GM23248 (cell line): ENCODE data around the gene PALMD. TPM values are rescaled to one million over a fixed set of nuclear protein-coding genes. Genes with fewer than 3 reads are reported as not detected.

ENCODE experiments used
- DNase-seq: peaks from one replicate; pipeline ENCODE4 v3.0.0-alpha.2; 2015
- H2AFZ ChIP-seq: fragments of 200-600 bp; sonication (generic); 2 replicates; pipeline ENCODE4 v1.6.1; 2016; ENCODE audit warnings: antibody characterized with exemption
- H3F3A ChIP-seq: fragments of 200-600 bp; sonication (generic); 2 replicates; pipeline ENCODE4 v1.6.1; 2016; ENCODE audit warnings: mild to moderate bottlenecking, antibody characterized with exemption, mixed run types; ENCODE audit not compliant: insufficient read depth
- H3K27ac ChIP-seq: fragments of 200-600 bp; sonication (generic); 2 replicates; pipeline ENCODE4 v1.5.1; 2016; ENCODE audit warnings: mild to moderate bottlenecking
- H3K27me3 ChIP-seq: fragments of 200-600 bp; sonication (generic); replicated peaks from 2 replicates; pipeline ENCODE4 v1.6.1; 2016; ENCODE audit warnings: mild to moderate bottlenecking; ENCODE audit not compliant: insufficient read depth
- H3K36me3 ChIP-seq: fragments of 200-600 bp; sonication (generic); 2 replicates; pipeline ENCODE4 v1.6.1; 2016; ENCODE audit warnings: low read depth, mild to moderate bottlenecking
- H3K4me1 ChIP-seq: fragments of 200-600 bp; sonication (generic); 2 replicates; pipeline ENCODE4 v1.6.1; 2016; ENCODE audit warnings: mild to moderate bottlenecking; ENCODE audit not compliant: insufficient read depth
- H3K4me2 ChIP-seq: fragments of 200-600 bp; sonication (generic); one replicate; pipeline ENCODE4 v1.6.1; 2016; ENCODE audit warnings: mild to moderate bottlenecking; ENCODE audit not compliant: unreplicated experiment
- H3K4me3 ChIP-seq: fragments of 200-600 bp; sonication (generic); 2 replicates; pipeline ENCODE4 v1.5.1; 2016; ENCODE audit warnings: mild to moderate bottlenecking
- H3K79me2 ChIP-seq: fragments of 200-600 bp; sonication (generic); 2 replicates; pipeline ENCODE4 v1.6.1; 2016; ENCODE audit warnings: mild to moderate bottlenecking; ENCODE audit not compliant: insufficient read depth
- H3K9ac ChIP-seq: fragments of 200-600 bp; sonication (generic); 2 replicates; pipeline ENCODE4 v1.6.1; 2016; ENCODE audit warnings: mild to moderate bottlenecking
- H3K9me2 ChIP-seq: fragments of 200-600 bp; sonication (generic); 2 replicates; pipeline ENCODE4 v1.6.1; 2016; ENCODE audit warnings: mixed run types, mild to moderate bottlenecking, moderate library complexity; ENCODE audit not compliant: insufficient read depth
- H3K9me3 ChIP-seq: fragments of 200-600 bp; sonication (generic); one replicate; pipeline ENCODE4 v1.6.1; 2017; ENCODE audit warnings: low read depth
- H4K20me1 ChIP-seq: fragments of 200-600 bp; sonication (generic); 2 replicates; pipeline ENCODE4 v1.6.0; 2016; ENCODE audit not compliant: insufficient read depth
- EZH2 ChIP-seq: fragments of 200-600 bp; sonication (generic); IDR thresholded peaks from 2 replicates; pipeline ENCODE4 v1.6.1; 2018; ENCODE audit warnings: antibody characterized with exemption, mild to moderate bottlenecking; ENCODE audit not compliant: insufficient read depth, poor library complexity, severe bottlenecking
- EZH2phosphoT487 ChIP-seq: fragments of 200-600 bp; sonication (generic); IDR thresholded peaks from 2 replicates; pipeline ENCODE4 v1.6.1; 2018; ENCODE audit warnings: antibody characterized with exemption, moderate library complexity, mild to moderate bottlenecking, low read depth; ENCODE audit not compliant: insufficient read depth
- WGBS, 2 experiments: methylation state at CpG; one replicate each; pipeline ENCODE4 v1.1.6; 2015 to 2017; ENCODE audit warnings: low lambda C conversion rate in 2 of 2, low coverage in 1 of 2; ENCODE audit errors: missing lambda C conversion rate in 2 of 2; 5-methylcytosine and 5-hydroxymethylcytosine counted together
- in situ Hi-C: fragments of 300-500 bp; cut with MboI; formaldehyde crosslinking; loops from 2 replicates; pipeline ENCODE4 v1.15.0; 2020
- polyA plus RNA-seq: library from polyadenylated mRNA; unstranded; fragments of >200 nt; fragmentation: Nextera tagmentation; extraction: Ambion mirVana; gene quantifications from 2 replicates; pipeline ENCODE4 v1.2.1, GENCODE V29; 2016
- total RNA-seq: library from RNA; depleted of rRNA; stranded (reverse); fragments of >200 nt; shearing (Covaris generic); gene quantifications from 2 replicates; pipeline ENCODE4 v1.2.3, GENCODE V29; 2014

The PALMD gene
- total and polyA plus RNA-seq, 2 experiments from 2014 or later: 0.09 to 0.11 TPM

DNA sequence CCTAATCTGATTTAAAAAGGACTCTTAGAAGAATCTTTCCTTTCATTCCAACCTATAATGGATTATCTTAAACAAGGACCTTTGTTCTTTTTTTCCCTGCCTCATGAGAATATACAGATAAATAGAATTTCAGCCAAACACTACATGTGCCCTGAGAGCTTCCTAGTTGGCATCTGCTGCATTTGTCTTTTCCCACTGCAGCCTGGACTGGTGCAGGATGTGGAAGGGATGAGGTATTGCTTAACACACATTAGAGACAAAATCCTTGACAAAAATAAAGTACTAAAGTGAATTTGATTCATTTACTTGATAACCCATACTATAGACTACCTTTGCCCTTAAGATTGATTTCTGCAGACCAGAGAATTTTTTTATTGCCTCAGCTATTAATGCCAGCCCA, 59.5 kb downstream of the PALMD start:
- no peak overlapping the region for H2AFZ ChIP-seq
- H4K20me1 ChIP-seq: no peaks in the 10 kb centered on the region
- H3K27me3 ChIP-seq: no peaks in the 10 kb centered on the region
- no peaks in the 10 kb centered on the region for H3K79me2 ChIP-seq
- H3K4me2 ChIP-seq: no peak overlapping the region
- TF ChIP-seq EZH2: no peak
- no peak for TF ChIP-seq EZH2phosphoT487
- H3K4me1 ChIP-seq: peaks cover 3% of the 10 kb centered on the region; the same call in 1 of the 2 replicates
- H3K36me3 ChIP-seq: no peaks in the 10 kb centered on the region
- in situ Hi-C loops: loop anchor here (25.0 kb wide), 1 partner anchor 918 kb away; no protein-coding TSS in a partner anchor
- no peak overlapping the region for H3K27ac ChIP-seq
- H3K9me3 ChIP-seq: no peaks in the 10 kb centered on the region
- DNase-seq: peak; percentile 10
- no peak overlapping the region for H3K4me3 ChIP-seq
- H3K9me2 ChIP-seq: no peaks in the 10 kb centered on the region
- no peaks in the 10 kb centered on the region for H3F3A ChIP-seq
- H3K9ac ChIP-seq: no peak overlapping the region

GRCh38 chr1:99707535-99708142, 61.7 kb downstream of the PALMD start:
- DNase-seq: peak; percentile 69
- Histone ChIP-seq H3K9ac (no peak overlapping the region), H3K36me3 (no peaks in the 10 kb centered on the region), H3K4me3 (no peak overlapping the region), H3K27me3 (no peaks in the 10 kb centered on the region), H3K4me2 (no peak overlapping the region), H3K4me1 (no peaks in the 10 kb centered on the region), H3K9me3 (no peaks in the 10 kb centered on the region), H2AFZ (no peak overlapping the region), H3K79me2 (no peaks in the 10 kb centered on the region), H3K9me2 (no peaks in the 10 kb centered on the region), H3K27ac (no peak overlapping the region), H3F3A (no peaks in the 10 kb centered on the region), H4K20me1 (no peaks in the 10 kb centered on the region)
- 16 to 17% methylated on average over 4 of the region's 4 CpGs for WGBS, 2 experiments
- in situ Hi-C loops: loop anchor here (25.0 kb wide), 1 partner anchor 920 kb away; no protein-coding TSS in a partner anchor
- TF ChIP-seq EZH2phosphoT487 (no peak), EZH2 (no peak)

DNA sequence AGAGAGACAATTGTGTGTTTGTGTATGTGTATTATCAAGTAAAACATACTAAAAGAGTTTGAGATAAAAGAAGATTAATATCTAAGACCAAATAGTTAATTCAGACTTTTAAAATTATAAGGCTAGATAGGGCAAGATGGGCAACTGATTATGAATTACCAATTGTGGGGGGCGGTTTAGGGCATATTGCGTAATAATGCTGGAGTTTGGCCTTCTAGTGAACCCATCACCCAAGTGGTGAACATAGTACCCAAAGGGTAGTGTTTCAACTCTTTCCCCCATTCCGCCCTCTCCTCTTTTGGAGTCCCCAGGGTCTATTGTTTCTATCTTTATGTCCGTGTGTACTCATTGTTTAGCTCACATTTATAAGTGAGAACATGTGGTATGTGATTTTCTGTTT, 65.1 kb downstream of the PALMD start:
- Histone ChIP-seq H3K4me1 (no peaks in the 10 kb centered on the region), H3K36me3 (no peaks in the 10 kb centered on the region), H3K9me2 (no peaks in the 10 kb centered on the region), H3K9me3 (no peaks in the 10 kb centered on the region), H3K79me2 (no peaks in the 10 kb centered on the region), H3F3A (no peaks in the 10 kb centered on the region), H3K9ac (no peak overlapping the region), H3K27me3 (no peaks in the 10 kb centered on the region), H2AFZ (no peak overlapping the region), H3K4me2 (no peak overlapping the region), H3K4me3 (no peak overlapping the region), H3K27ac (no peak overlapping the region), H4K20me1 (no peaks in the 10 kb centered on the region)
- in situ Hi-C loops: loop anchor here (25.0 kb wide), 1 partner anchor 924 kb away; no protein-coding TSS in a partner anchor
- TF ChIP-seq EZH2 (no peak), EZH2phosphoT487 (no peak)
- 80 to 83% methylated on average over 4 of the region's 4 CpGs for WGBS, 2 experiments
- DNase-seq: no peak

DNA sequence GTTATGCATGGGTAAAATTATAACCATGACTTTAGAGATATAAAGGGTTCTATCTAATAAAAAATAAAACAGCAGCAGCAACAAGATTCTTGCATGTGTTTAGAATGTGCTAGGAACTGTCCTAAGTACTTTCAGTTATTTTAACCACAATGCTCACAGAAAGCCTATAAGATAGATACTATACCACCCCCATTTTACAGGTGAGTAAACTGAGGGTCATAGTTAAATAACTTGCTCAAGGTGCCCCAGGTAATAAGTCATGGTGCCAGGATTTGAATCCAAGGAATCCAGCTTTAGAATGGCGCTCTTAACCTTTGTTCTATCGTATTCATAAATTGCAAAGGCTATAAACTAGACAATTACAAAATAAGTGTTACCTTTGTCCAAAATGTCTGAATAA, 67.1 kb downstream of the PALMD start:
- no peak for TF ChIP-seq EZH2
- no peak for TF ChIP-seq EZH2phosphoT487
- H3K36me3 ChIP-seq: no peaks in the 10 kb centered on the region
- no peak overlapping the region for H3K4me3 ChIP-seq
- H3K9me2 ChIP-seq: no peaks in the 10 kb centered on the region
- H3K27me3 ChIP-seq: no peaks in the 10 kb centered on the region
- no peaks in the 10 kb centered on the region for H3F3A ChIP-seq
- H4K20me1 ChIP-seq: no peaks in the 10 kb centered on the region
- 95 to 96% methylated on average over 2 of the region's 2 CpGs for WGBS, 2 experiments
- no peak overlapping the region for H3K4me2 ChIP-seq
- no peak overlapping the region for H3K9ac ChIP-seq
- H3K9me3 ChIP-seq: no peaks in the 10 kb centered on the region
- H3K27ac ChIP-seq: no peak overlapping the region
- H2AFZ ChIP-seq: no peak overlapping the region
- in situ Hi-C loops: loop anchor here (25.0 kb wide), 1 partner anchor 926 kb away; no protein-coding TSS in a partner anchor
- no peak for DNase-seq
- no peaks in the 10 kb centered on the region for H3K4me1 ChIP-seq
- no peaks in the 10 kb centered on the region for H3K79me2 ChIP-seq
